Measurements from ENCODE around the gene CTXN2.

- no peak for TF ChIP-seq CTCF (IDR thresholded peaks at IDR 0.05)
- no peak for TF ChIP-seq POLR2A (IDR thresholded peaks at IDR 0.05)
Observed at GRCh38 chr15:48221261-48221660, 29.8 kb downstream of the CTXN2 start.

Measured in heart left ventricle (tissue), 13 donors.